ENCODE data around the gene SNURF.
A peak's percentile ranks its signal among the peaks of the same experiment; 100 is the strongest.
"Not testable (repeated sequence)": the region's sequence is repeated elsewhere in the genome, so short reads cannot be mapped to it uniquely, and the experiment has no call there.

SNURF gene, protein sequence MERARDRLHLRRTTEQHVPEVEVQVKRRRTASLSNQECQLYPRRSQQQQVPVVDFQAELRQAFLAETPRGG

DNA sequence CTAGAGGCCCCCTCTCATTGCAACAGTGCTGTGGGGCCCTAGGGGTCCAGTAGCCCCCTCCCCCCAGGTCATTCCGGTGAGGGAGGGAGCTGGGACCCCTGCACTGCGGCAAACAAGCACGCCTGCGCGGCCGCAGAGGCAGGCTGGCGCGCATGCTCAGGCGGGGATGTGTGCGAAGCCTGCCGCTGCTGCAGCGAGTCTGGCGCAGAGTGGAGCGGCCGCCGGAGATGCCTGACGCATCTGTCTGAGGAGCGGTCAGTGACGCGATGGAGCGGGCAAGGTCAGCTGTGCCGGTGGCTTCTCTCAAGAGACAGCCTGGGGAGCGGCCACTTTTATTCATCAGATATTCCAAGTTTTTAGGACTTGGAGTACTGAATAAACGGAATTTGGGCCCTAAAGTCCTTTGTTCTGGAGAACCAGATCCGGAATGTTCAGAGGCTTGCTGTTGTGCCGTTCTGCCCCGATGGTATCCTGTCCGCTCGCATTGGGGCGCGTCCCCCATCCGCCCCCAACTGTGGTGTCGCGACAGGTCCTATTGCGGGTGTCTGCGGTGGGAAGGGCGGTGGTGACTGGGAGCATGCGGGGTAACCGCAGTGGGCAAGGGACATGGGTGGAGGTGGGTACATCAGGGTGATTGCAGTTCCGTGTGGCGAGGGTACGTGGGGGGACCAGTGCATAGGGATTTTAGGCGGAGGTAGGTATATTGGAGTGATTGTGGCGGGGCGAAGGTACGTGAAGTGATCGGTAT, at the start of gene SNURF, which contains the start of gene SNRPN:
TSS of gene SNURF (plus strand) at position 205 of the 748 bp plus-strand sequence. CDS start at position 267, 62 bp downstream.
TSS of gene SNRPN (plus strand) at position 205 of the 748 bp plus-strand sequence. CDS start 19,467 bp downstream, outside the sequence.
- no peak within 1 kb of the TSS for H2AFZ ChIP-seq (ENCODE audit: low read depth, low read length)
- H3K36me3 ChIP-seq (ENCODE audit: insufficient read depth, low read length), result peaks cover 3% of the 10 kb centered on the region
- peaks cover 3% of the 10 kb centered on the region for H3K4me1 ChIP-seq (ENCODE audit: insufficient read depth, low read length)
- H3K4me3 ChIP-seq (ENCODE audit: low read length), result peak within 1 kb of the TSS; percentile 89
- H3K27me3 ChIP-seq (ENCODE audit: insufficient read depth, low read length), result no peaks in the 10 kb centered on the region
- no peaks in the 10 kb centered on the region for H3K9me3 ChIP-seq (ENCODE audit: low read length)

DNA sequence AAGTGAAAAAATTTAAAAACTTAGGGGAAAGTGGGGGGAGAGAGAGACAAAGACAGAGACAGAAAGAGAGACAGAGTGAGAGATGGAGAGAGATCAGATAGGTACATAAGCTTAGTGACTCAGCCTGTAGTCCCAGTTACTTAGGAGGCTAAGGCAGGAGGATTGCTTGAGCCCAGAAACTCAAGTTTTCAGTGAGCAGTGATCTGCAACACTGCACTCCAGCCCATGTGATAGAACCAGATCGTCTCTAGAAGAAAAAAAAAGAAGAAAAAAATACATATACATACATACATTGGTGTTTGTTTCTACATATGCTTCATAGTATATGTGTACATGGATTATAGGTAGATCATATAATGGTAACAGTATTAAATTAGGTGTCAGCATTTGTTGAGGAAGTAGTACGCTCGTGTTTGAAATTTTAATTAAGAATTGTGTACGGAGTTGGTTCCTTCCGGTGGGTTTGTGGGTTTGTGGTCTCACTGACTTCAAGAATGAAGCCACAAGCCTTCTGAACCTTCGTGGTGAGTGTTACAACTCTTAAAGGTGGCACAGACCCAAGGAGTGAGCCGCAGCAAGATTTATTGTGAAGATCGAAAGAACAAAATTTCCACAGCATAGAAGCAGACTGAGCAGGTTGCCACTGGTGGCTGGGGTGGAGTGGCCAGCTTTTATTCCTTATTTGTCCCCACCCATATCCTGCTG, 38.3 kb upstream of the SNURF start:
- no peaks in the 10 kb centered on the region for H3K27me3 ChIP-seq (ENCODE audit: insufficient read depth, low read length)

DNA sequence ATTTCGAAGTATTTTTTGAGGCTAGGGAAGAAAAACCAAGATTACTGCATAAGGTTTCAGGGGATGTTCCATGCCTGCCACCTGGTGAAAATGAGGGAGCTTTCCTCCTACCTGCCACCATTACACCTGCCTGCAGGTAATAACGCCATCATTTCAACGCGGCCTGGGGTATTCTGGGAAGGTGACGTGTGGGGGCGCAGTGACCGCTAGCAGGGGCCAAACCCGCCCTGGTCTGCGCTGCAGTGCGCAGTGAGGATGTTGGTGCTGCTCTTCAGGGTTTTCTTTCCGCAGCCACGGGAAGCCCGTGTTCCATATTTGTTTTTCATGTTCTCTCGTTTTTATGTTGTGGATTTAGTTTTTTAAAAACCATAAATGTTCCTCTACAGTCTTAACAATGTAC, 37.4 kb upstream of the SNURF start:
- Histone ChIP-seq H3K9me3 (ENCODE audit: low read length) (peaks cover 5% of the 10 kb centered on the region), H2AFZ (ENCODE audit: low read depth, low read length) (no peak overlapping the region), H3K4me1 (ENCODE audit: insufficient read depth, low read length) (no peaks in the 10 kb centered on the region), H3K36me3 (ENCODE audit: insufficient read depth, low read length) (peaks cover 5% of the 10 kb centered on the region), H3K4me3 (ENCODE audit: low read length) (no peak overlapping the region), H3K27me3 (ENCODE audit: insufficient read depth, low read length) (no peaks in the 10 kb centered on the region)

More for the DNA sequence above, 38.3 kb upstream of the SNURF start:
- Histone ChIP-seq H2AFZ (ENCODE audit: low read depth, low read length) (no peak overlapping the region), H3K36me3 (ENCODE audit: insufficient read depth, low read length) (peaks cover 5% of the 10 kb centered on the region), H3K9me3 (ENCODE audit: low read length) (peaks cover 5% of the 10 kb centered on the region), H3K4me1 (ENCODE audit: insufficient read depth, low read length) (no peaks in the 10 kb centered on the region), H3K4me3 (ENCODE audit: low read length) (no peak overlapping the region)

DNA sequence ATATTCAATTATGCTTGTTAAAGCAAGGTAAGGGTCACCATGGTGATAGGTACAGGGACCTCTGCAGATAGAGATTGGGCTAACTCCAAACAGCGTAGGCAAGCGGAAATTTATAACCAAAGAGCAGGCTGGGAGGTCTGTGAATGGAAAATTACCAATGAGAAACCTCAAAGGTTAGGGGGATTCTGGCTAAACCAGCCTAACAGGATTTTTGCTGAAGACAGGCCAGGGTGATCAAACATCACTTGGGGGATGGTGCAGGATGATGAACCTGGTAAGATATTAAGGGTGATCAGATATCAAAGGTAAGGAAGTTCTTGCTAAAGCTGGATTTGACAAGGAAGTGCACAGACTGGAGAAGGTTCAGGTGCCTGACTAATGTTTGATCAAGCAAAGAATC, 35.3 kb upstream of the SNURF start:
- H3K4me1 ChIP-seq (ENCODE audit: insufficient read depth, low read length), result no peaks in the 10 kb centered on the region
- H3K27me3 ChIP-seq (ENCODE audit: insufficient read depth, low read length), result no peaks in the 10 kb centered on the region
- no peak overlapping the region for H3K4me3 ChIP-seq (ENCODE audit: low read length)
- H3K36me3 ChIP-seq (ENCODE audit: insufficient read depth, low read length), result peaks cover 8% of the 10 kb centered on the region
- H3K9me3 ChIP-seq (ENCODE audit: low read length), result peaks cover 2% of the 10 kb centered on the region
- H2AFZ ChIP-seq (ENCODE audit: low read depth, low read length), result no peak overlapping the region

DNA sequence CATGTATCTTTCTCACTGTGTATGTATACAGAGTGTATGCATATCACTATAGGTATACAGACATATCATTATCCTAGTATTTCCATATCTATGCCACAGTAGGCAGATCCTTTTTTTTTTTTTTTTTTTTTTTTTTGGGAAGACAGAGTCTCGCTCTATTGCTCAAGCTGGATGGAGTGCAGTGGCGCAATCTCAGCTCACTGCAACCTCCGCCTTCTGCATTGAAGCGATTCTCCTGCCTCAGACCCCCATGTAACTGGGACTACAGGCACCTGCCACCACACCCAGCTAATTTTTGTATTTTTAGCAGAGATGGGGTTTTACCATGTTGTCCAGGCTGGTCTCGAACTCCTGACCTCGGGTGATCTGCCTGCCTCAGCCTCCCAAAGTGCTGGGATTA, 32.0 kb upstream of the SNURF start:
- not testable (repeated sequence) for H3K27me3 ChIP-seq (ENCODE audit: insufficient read depth, low read length)

DNA sequence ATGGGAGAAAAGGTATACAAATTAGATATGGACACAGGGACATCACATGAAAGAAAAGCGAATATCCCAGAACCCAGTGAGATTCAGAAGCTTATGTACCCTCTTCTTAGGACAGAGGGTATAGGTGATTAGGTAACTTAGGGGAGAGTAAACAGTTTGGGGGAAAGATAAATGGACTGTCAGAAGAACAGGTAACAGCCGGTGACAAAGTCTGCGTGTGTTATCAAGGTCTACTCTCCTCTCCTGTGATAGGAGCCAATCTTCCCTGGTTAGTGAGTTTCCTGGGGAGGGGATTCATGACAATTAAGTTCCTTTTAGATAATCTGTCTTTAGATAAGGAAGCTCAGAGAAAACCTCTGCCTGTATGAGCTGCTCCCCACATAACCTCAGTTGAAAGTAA, 30.6 kb upstream of the SNURF start:
- Histone ChIP-seq H3K27me3 (ENCODE audit: insufficient read depth, low read length) (no peaks in the 10 kb centered on the region), H3K36me3 (ENCODE audit: insufficient read depth, low read length) (peaks cover 11% of the 10 kb centered on the region), H3K4me3 (ENCODE audit: low read length) (no peak overlapping the region), H2AFZ (ENCODE audit: low read depth, low read length) (no peak overlapping the region), H3K4me1 (ENCODE audit: insufficient read depth, low read length) (no peaks in the 10 kb centered on the region), H3K9me3 (ENCODE audit: low read length) (no peaks in the 10 kb centered on the region)

More for the DNA sequence above, 32.0 kb upstream of the SNURF start:
- H3K4me3 ChIP-seq (ENCODE audit: low read length); H3K9me3 ChIP-seq (ENCODE audit: low read length); H2AFZ ChIP-seq (ENCODE audit: low read depth, low read length); H3K4me1 ChIP-seq (ENCODE audit: insufficient read depth, low read length): not testable (repeated sequence)
- H3K36me3 ChIP-seq (ENCODE audit: insufficient read depth, low read length), result peaks cover 11% of the 10 kb centered on the region

DNA sequence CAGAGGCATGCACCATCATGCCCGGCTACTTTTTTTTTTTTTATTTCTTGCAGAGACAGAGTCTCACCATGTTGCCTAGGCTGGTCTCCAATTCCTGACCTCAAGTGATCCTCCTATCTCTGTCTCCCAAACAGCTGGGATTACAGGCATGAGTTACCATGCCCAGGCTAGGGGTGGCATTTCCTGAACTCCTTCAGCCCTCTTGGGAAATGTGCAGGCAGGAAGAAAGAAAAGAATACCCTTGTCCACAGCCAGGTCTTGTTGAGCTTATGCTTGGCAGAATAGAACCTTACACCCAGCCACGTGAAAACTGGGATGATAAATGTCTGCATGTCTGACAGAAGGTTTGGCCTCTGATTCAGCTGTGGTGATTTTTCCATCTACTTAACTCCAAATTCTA, 30.2 kb upstream of the SNURF start:
- Histone ChIP-seq H3K27me3 (ENCODE audit: insufficient read depth, low read length) (no peaks in the 10 kb centered on the region), H3K36me3 (ENCODE audit: insufficient read depth, low read length) (peaks cover 10% of the 10 kb centered on the region), H2AFZ (ENCODE audit: low read depth, low read length) (no peak overlapping the region), H3K4me3 (ENCODE audit: low read length) (no peak overlapping the region), H3K9me3 (ENCODE audit: low read length) (no peaks in the 10 kb centered on the region), H3K4me1 (ENCODE audit: insufficient read depth, low read length) (no peaks in the 10 kb centered on the region)

DNA sequence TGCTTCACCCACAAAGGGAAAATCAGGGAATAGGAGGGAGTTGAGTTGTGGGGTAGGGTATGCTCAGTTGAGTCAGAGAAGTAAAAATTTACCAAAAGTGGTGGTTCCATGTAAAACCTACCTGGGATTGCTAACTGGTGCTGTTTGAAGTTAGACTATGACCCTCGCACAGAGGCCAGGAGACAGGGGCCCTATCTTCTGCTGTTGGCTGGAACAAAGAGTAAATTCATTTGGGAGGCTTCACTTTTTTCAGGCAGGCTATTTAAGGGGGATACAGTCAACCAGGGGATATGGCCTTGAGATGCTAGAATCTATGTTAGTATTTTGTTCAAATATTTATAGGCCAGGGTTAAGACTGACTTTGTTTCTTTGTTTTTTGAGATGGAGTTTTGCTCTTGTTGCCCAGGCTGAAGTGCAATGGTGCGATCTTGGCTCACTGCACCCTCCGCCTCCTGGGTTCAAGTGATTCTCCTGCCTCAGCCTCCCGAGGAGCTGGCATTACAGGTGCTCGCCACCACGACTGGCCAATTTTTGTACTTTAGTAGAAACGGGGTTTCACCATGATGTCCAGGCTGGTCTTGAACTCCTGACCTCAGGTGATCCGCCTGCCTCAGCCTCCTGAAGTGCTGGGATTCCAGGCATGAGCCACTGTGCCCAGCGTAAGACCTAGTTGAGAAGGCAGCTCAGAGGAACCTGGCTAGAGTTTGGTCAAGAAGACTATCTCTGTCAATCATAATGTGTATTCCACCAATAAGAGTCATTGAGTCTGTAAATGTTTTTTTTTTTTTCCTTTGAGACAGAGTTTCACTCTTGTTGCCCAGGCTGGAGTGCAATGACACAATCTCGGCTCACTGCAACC, 22.7 kb upstream of the SNURF start:
- not testable (repeated sequence) for H2AFZ ChIP-seq (ENCODE audit: low read depth, low read length); H3K4me3 ChIP-seq (ENCODE audit: low read length); H3K36me3 ChIP-seq (ENCODE audit: insufficient read depth, low read length); H3K9me3 ChIP-seq (ENCODE audit: low read length); H3K4me1 ChIP-seq (ENCODE audit: insufficient read depth, low read length); H3K27me3 ChIP-seq (ENCODE audit: insufficient read depth, low read length)

DNA sequence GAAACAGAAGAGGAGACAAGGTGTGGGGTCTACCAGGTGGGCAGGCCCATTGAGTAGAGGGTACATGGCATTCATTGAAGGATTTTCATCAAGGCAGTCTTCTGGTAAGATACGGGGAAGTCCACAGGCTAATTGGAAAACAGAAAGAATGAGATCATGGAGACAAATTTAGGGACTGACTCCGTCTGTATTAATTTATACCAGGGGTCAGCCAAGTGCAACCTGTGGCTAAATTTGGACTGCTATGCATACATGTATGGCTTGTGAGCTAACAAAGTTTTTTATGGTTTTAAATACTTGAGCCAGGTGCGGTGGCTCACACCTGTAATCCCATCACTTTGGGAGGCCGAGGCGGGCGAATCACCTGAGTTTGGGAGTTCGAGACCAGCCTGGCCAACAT, 21.1 kb upstream of the SNURF start:
- no peaks in the 10 kb centered on the region for H3K9me3 ChIP-seq (ENCODE audit: low read length)
- no peak overlapping the region for H3K4me3 ChIP-seq (ENCODE audit: low read length)
- no peak overlapping the region for H2AFZ ChIP-seq (ENCODE audit: low read depth, low read length)
- no peaks in the 10 kb centered on the region for H3K27me3 ChIP-seq (ENCODE audit: insufficient read depth, low read length)
- no peaks in the 10 kb centered on the region for H3K4me1 ChIP-seq (ENCODE audit: insufficient read depth, low read length)
- peaks cover 2% of the 10 kb centered on the region for H3K36me3 ChIP-seq (ENCODE audit: insufficient read depth, low read length)

DNA sequence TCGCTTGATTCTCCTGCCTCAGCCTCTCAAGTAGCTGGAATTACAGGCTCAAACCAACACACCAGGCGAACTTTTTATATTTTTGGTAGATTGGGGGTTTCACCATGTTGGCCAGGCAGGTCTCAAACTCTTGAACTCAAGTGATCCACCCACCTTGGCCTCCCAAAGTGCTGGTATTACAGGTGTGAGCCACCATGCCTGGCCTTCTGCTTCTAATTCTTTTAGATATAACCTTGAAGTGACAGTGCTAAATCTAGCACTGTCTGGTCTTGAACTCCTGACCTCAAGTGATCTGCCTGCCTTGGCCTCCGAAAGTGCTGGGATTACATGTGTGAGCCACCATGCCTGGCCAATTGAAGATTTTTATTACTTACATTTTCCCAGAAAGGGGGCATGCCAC, 16.6 kb upstream of the SNURF start:
- not testable (repeated sequence) for H3K4me1 ChIP-seq (ENCODE audit: insufficient read depth, low read length); H3K4me3 ChIP-seq (ENCODE audit: low read length); H3K27me3 ChIP-seq (ENCODE audit: insufficient read depth, low read length); H3K9me3 ChIP-seq (ENCODE audit: low read length); H3K36me3 ChIP-seq (ENCODE audit: insufficient read depth, low read length); H2AFZ ChIP-seq (ENCODE audit: low read depth, low read length)

DNA sequence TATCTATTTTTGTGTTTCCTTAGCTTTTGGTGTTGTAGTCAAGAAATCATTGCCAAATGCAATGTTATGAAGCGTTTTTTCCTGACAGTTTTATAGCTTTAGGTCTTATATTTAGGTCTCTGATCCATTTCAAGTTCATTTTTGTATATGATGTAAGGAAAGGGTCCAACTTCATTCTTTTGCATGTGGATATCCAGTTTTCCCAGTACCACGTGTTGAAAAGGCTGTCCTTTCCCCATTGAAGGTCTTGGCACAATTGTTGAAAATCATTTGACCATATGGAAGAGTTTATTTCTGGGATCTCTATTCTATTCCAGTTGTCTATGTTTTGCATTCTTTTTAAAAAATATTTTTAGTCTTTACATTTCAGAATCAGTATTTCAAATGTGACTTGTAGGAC, 14.6 kb upstream of the SNURF start:
- Histone ChIP-seq H3K9me3 (ENCODE audit: low read length) (no peaks in the 10 kb centered on the region), H3K4me3 (ENCODE audit: low read length) (no peak overlapping the region), H3K4me1 (ENCODE audit: insufficient read depth, low read length) (no peaks in the 10 kb centered on the region), H3K27me3 (ENCODE audit: insufficient read depth, low read length) (no peaks in the 10 kb centered on the region), H2AFZ (ENCODE audit: low read depth, low read length) (no peak overlapping the region), H3K36me3 (ENCODE audit: insufficient read depth, low read length) (peaks cover 2% of the 10 kb centered on the region)

DNA sequence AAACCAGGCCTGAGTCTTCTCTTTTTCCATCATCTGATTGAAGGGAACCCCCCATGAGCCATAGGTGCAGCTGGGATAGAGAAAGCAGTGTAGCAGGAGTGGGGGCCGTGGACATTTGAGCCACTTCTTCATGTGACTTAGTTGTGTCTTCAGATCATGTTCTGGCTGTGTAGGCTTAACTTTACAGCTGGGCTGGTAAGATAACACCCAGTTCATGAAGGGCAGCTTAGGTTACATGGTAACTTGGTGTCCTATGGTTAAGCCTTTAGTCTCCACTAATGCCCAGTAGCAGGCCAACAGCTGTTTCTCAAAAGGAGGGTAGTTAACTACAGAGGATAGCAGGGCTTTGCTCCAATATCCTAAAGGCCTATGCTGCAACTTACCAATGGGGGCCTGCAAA, 11.4 kb upstream of the SNURF start:
- no peak overlapping the region for H3K4me3 ChIP-seq (ENCODE audit: low read length)
- H3K36me3 ChIP-seq (ENCODE audit: insufficient read depth, low read length), result no peaks in the 10 kb centered on the region
- H3K9me3 ChIP-seq (ENCODE audit: low read length), result no peaks in the 10 kb centered on the region
- no peaks in the 10 kb centered on the region for H3K4me1 ChIP-seq (ENCODE audit: insufficient read depth, low read length)
- H2AFZ ChIP-seq (ENCODE audit: low read depth, low read length), result no peak overlapping the region
- H3K27me3 ChIP-seq (ENCODE audit: insufficient read depth, low read length), result no peaks in the 10 kb centered on the region

DNA sequence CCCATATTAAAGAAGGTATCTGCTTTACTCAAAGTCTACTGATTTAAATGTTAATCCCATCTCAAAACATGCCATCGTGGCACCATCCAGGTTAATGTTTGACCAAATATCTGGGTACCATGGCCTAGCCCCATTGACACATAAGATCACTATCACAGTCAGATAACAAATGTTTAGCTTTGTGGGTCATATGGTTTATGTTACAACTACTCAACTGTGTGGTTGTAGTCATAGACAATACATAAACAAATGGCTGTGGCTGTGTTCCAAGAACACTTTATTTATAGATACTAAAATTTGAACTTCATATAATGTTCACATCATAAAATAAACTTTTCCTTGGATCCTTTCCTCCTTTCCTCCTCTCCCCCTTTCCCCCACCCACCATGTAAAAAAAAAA, 9.8 kb upstream of the SNURF start:
- no peak overlapping the region for H2AFZ ChIP-seq (ENCODE audit: low read depth, low read length)
- H3K9me3 ChIP-seq (ENCODE audit: low read length), result no peaks in the 10 kb centered on the region
- H3K4me1 ChIP-seq (ENCODE audit: insufficient read depth, low read length), result no peaks in the 10 kb centered on the region
- H3K36me3 ChIP-seq (ENCODE audit: insufficient read depth, low read length), result peaks cover 3% of the 10 kb centered on the region
- no peak overlapping the region for H3K4me3 ChIP-seq (ENCODE audit: low read length)
- H3K27me3 ChIP-seq (ENCODE audit: insufficient read depth, low read length), result no peaks in the 10 kb centered on the region
